Camera-type eye (tissue), 1 donor: ENCODE measurements around the gene MFSD11. TPM values are rescaled to one million over a fixed set of nuclear protein-coding genes. Genes with fewer than 3 reads are reported as not detected.

ENCODE experiments used
- total RNA-seq: library from RNA; depleted of rRNA; stranded (reverse); fragments of >200 nt; gene quantifications from one replicate; pipeline ENCODE4 v1.2.3, GENCODE V29; 2014

MFSD11 gene
- total RNA-seq, result 77.8 TPM

DNA sequence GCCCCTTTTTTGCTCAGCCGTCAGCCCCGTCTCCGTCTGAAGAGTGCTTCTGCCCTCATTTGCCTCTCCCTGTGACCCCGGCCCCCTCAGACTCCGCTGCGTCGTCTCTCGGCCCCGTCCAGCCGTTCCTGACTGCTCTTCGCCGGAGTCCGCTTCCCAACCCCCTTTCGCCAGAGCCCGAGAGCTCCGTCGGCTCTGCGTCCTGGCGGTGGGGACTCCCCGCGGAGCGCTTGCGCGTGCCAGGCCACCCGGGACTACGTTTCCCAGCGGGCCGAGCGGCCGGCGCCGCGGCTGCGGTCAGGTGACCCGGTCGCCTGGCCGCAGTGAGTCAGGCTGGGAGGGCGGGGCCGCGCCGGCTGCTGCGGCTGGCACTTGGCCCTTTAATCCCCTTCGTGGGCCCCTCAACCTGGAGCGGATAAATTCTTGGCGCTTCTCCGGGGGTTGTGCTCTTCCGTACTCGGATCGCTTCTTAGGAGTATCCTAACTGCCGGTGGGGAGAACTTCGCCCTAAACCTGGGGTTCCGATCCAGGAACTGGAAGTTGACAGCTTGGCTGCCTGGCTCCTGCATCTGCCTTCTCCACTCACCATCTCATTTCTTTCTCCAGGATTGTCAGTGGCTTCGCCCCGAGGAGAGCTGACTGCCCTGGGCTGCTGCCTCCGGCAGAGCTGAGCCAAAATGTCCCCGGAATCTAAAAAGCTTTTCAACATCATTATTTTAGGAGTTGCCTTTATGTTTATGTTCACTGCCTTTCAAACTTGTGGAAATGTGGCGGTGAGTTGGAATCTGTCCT lies at the start of gene MFSD11:
Gene MFSD11 (plus strand): TSS at position 444 of the 792 bp plus-strand sequence. CDS start 234 bp downstream, at position 678.

DNA sequence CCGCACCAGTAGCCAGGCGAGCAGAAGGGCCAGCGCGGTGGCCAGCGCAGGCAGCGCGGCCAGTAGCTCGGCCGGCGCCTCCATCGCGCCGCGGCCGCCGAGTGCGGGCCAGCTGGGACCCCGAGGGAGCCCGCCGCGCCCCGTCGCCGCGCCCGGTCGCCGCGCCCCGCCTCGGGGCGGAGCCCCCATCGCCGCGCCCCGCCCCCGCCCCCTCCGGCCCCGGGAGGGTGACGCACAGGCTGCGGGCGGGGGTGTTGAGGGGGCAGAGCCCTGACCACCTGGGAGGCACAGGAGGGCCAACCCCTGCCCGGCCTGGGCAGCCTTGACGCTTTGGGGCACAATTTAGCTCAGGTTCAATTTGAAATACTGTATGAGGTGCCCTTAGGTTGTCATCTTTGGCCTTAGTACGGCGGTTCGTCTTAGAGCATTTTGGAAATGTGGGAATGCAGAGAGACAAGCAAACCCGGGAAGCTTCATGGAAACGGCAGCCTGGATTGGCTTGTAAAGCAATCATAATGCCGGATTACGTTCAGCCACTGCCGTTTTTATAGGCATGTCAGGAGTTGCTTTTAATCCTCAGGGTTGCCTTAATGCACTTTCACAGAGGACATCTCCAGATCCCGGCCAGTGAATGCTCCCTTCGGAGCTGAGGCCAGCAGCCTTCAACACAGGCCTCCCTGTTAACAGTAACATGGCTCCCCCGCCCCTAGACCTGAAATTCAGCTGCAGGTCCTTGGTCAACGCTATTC lies 26.9 kb upstream of the MFSD11 start, which contains the start of gene MXRA7:
Gene MXRA7 (minus strand): TSS at position 103 of the 749 bp plus-strand sequence. CDS start 19 bp downstream, at position 84.

DNA sequence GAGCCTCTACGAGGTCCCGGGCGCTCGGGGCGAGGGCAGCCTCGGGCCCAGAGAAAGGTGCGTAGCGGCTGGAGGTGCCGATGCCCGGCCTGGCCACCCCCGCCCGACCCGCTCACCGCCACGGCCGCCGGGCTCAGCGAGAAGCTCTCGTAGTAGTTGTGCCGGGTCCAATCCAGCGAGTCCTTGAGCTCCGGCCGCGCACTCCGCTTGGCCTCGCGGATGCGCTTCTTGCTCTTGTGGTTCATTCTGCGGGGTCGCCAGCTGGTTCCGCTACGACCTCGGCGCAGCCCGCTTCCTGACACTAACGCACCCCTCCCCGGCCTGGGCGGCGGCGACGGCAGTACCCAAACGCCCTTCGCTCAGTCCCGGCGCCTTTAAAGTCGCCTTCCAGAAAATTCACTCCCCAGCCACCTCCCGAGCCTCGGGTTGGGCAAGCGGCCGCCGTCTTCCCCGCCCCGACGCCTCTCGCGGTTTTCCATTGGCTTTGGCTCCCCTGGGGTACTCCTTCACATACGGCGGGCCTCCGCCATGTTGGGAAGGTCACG lies 11.6 kb upstream of the MFSD11 start, which contains the start of gene JMJD6:
Gene JMJD6 (minus strand): TSS at position 376 of the 545 bp plus-strand sequence. CDS start 131 bp downstream, at position 245.

DNA sequence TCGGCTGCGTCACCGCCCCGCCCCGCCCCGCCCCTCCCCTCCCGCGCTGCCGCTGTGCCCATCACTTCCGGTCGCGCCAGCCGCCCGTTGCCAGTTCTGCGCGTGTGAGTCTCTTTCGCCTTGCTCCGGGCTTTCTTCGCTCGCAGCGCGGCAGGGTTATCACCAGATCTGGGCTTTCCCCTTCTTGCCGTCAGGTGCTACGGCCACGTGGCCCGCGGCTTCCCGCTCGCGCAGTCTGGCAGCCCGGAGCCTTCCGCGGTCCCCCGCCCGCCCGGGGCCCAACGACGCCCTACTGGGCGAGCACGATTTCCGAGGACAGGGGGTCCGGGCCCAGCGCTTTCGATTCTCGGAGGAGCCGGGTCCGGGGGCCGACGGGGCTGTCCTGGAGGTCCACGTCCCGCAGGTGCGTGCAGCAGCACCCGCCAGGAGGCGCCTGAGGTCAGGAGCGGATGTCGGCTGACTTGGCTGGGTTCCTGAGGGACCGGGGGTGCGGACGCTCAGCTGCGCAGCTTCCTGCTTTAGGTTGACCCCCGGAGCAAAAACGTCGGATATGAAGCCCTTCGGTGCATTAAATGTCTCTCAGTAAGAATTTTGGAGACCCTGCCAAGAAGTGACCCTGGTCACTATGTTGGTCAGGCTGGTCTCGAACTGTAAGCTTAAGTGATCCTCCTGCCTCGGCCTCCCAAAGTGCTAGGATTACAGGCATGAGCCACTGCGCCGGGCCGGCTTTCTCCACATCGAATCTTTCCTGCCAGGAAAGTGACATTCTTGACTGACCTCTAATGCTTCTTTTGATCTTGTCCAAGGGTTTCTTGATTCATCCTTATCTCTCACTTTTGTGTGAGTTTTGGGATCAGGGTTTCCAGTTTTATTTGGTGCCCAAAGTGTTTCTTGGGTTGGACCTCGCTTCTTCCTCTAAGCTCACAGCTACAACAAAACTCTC lies 10.9 kb upstream of the MFSD11 start, which contains the start of gene METTL23:
Gene METTL23 (plus strand): TSS at position 64 of the 943 bp plus-strand sequence. CDS start 2,872 bp downstream, outside the sequence.

DNA sequence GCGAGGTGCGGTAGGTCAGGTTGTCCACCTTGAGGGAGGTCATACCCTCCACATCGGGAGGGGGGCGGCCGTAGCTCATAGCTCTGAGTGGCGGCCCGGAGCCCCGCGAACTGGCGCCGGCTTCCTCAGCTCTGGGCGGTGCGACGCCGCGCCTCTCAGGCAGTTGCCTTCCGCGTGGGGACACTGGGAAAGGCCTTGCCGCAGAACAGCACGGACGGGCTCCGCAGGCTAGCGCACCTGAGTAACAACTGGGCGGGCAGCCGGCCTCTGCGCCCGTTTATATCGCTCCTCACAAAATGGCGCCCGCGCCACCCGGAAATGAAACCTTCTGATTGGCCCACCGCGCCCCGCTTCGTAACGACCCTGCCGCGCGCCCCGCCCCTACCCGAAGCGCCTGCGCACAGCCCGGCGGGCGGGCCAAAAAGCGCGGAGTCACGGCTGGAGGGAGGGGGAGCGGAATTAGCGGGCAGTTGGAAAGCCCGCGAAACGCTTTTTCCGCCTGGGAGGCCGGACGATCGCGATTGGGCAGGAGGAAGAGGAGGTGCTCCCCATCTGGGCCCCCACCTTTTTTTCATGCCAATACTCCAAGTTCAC lies 740 bp upstream of the MFSD11 start, which contains the start of gene SRSF2:
Gene SRSF2 (minus strand): TSS at position 250 of the 594 bp plus-strand sequence. CDS start 171 bp downstream, at position 79.

Other genes starting within 250 kb of the MFSD11 start
- gene RHBDF2, start 236.7 kb upstream of the MFSD11 start, total RNA-seq, result 9.1 TPM
- 12.5 TPM for gene CYGB, start 200.4 kb upstream of the MFSD11 start, total RNA-seq
- 14.3 TPM for gene PRCD, start 198.1 kb upstream of the MFSD11 start, total RNA-seq
- gene ST6GALNAC2, start 152.3 kb upstream of the MFSD11 start, total RNA-seq, result 28.5 TPM
- gene ST6GALNAC1, start 94.4 kb upstream of the MFSD11 start, total RNA-seq, result 2.0 TPM
- 220 TPM for gene MXRA7, start 27.2 kb upstream of the MFSD11 start, total RNA-seq
- gene JMJD6, start 11.5 kb upstream of the MFSD11 start, total RNA-seq, result 30.1 TPM
- 31.7 TPM for gene METTL23, start 11.3 kb upstream of the MFSD11 start, total RNA-seq
- gene SRSF2, start 788 bp upstream of the MFSD11 start, total RNA-seq, result 172 TPM
- gene MGAT5B, start 130.3 kb downstream of the MFSD11 start, total RNA-seq, result 9.8 TPM